Prostate gland (tissue), 2 donors: ENCODE results near the gene CHKA.

Source experiments
- POLR2A ChIP-seq: fragments of 450-650 bp; IDR thresholded peaks from one replicate; pipeline ENCODE4 v1.6.1; 2016; ENCODE audit warnings: antibody characterized with exemption, mild to moderate bottlenecking
- TF ChIP-seq, protein P1 (sequence below), 4 experiments: fragments of 200-600 bp in 2 of 4; fragments of 450-650 bp in 2 of 4; sonication (generic) in 2 of 4; IDR thresholded peaks; 1 replicate in 3 of 4; 2 replicates in 1 of 4; pipeline ENCODE4 v1.5.1; 2016 to 2019; ENCODE audit warnings: antibody characterized with exemption in 4 of 4, mild to moderate bottlenecking in 2 of 4, moderate library complexity in 2 of 4

DNA sequence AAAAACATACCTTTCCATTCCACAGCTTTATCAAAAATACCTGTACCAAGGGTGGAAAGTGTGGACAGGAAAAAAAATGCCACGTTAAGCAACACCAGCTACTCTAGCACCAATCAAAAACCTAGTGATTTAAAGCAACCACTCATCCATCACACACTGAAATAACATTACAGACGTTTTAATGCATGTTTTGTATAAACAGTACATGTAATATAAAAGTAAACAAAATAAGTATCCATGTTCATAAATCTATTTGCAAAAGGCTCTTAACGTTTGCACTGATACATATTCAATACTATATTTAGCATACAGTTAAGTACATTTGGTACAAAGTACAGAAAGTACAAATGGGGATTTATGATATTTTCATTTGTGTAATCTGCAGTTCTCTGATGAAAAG lies 38.7 kb downstream of the CHKA start:
- TF ChIP-seq, protein P1, sequence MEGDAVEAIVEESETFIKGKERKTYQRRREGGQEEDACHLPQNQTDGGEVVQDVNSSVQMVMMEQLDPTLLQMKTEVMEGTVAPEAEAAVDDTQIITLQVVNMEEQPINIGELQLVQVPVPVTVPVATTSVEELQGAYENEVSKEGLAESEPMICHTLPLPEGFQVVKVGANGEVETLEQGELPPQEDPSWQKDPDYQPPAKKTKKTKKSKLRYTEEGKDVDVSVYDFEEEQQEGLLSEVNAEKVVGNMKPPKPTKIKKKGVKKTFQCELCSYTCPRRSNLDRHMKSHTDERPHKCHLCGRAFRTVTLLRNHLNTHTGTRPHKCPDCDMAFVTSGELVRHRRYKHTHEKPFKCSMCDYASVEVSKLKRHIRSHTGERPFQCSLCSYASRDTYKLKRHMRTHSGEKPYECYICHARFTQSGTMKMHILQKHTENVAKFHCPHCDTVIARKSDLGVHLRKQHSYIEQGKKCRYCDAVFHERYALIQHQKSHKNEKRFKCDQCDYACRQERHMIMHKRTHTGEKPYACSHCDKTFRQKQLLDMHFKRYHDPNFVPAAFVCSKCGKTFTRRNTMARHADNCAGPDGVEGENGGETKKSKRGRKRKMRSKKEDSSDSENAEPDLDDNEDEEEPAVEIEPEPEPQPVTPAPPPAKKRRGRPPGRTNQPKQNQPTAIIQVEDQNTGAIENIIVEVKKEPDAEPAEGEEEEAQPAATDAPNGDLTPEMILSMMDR (IDR thresholded peaks at IDR 0.05) = no peak
- TF ChIP-seq POLR2A = no peak
